GM12865 (cell line): Measurements from ENCODE around the gene ACOT7.
"Not testable (repeated sequence)": the region's sequence is repeated elsewhere in the genome, so short reads cannot be mapped to it uniquely, and the experiment has no call there.

ENCODE experiments used
- DNase-seq: peaks from one replicate; pipeline ENCODE4 v3.0.0; 2010; ENCODE audit warnings: low read depth
- H3K4me3 ChIP-seq: 2 replicates; pipeline ENCODE4 v1.5.1; 2011; ENCODE audit warnings: mild to moderate bottlenecking, low read depth, low read length, control low read depth
- TF ChIP-seq, protein P1 (sequence below): IDR thresholded peaks from 2 replicates; pipeline ENCODE4 v1.5.1; 2011; ENCODE audit warnings: low read length, control low read depth, low read depth, inconsistent platforms; ENCODE audit not compliant: insufficient read depth; ENCODE audit errors: missing control alignments

ACOT7 gene

DNA sequence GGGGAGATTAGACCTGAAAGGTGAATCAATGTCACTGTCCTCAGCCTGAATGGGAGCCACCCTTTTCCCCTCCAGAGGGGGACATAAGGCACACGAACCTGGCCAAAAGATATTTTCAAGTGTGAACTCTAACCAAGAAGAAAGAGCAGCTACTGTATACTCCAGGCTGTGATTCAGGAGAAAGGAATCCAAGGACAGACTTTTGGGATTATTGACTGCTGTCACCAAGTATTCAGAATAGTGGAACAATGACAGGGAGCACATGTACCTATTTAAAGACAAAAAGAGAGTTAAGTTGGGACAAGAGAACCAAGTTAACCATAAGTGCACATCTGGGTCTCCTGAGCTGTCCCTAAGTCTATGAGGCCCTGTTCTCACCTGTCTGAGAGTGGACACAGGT, 160.2 kb downstream of the ACOT7 start:
- DNase-seq: no peak
- no peak overlapping the region for H3K4me3 ChIP-seq
- TF ChIP-seq, protein P1, sequence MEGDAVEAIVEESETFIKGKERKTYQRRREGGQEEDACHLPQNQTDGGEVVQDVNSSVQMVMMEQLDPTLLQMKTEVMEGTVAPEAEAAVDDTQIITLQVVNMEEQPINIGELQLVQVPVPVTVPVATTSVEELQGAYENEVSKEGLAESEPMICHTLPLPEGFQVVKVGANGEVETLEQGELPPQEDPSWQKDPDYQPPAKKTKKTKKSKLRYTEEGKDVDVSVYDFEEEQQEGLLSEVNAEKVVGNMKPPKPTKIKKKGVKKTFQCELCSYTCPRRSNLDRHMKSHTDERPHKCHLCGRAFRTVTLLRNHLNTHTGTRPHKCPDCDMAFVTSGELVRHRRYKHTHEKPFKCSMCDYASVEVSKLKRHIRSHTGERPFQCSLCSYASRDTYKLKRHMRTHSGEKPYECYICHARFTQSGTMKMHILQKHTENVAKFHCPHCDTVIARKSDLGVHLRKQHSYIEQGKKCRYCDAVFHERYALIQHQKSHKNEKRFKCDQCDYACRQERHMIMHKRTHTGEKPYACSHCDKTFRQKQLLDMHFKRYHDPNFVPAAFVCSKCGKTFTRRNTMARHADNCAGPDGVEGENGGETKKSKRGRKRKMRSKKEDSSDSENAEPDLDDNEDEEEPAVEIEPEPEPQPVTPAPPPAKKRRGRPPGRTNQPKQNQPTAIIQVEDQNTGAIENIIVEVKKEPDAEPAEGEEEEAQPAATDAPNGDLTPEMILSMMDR: no peak

DNA sequence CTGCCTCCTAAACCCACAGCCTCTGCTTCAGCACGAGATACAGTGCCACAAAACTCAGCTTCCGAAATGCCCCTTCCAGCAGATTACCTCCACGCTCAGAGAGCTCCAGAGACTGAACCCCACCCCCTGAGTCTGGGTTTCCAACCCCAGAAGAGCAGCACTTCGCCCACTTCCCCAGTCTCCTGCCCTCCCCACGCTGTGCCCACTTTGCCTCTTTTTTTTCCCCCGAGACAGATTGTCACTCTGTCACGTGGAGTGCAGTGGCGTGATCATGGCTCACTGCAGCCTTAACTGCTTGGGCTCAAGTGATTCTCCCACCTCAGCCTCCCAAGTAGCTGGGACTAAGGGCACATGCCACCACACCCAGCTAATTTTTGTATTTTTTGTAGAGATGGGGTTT, 167.9 kb downstream of the ACOT7 start:
- TF ChIP-seq, protein P1: no peak
- DNase-seq: no peak
- H3K4me3 ChIP-seq: no peak overlapping the region

DNA sequence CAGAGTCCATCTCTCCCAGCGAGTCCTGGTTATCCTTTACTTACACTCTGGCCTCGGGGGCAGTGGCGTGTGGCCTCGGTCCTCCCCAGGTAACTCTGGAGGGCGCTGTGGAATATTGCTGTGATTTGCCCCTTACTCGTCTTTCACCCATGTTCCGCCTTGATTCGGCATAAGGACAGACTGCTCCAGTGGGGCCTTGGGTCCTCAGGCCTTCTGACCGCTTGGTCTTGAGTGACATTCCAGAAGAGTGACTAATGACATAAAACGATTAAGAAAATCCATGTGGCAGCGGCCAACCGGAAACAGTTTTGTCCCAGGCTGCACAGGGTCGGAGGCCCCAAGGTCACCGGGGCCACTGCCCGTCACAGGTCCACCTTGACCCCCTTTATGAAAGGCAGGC, 168.8 kb downstream of the ACOT7 start:
- TF ChIP-seq, protein P1: no peak
- DNase-seq: no peak
- H3K4me3 ChIP-seq: no peak overlapping the region

DNA sequence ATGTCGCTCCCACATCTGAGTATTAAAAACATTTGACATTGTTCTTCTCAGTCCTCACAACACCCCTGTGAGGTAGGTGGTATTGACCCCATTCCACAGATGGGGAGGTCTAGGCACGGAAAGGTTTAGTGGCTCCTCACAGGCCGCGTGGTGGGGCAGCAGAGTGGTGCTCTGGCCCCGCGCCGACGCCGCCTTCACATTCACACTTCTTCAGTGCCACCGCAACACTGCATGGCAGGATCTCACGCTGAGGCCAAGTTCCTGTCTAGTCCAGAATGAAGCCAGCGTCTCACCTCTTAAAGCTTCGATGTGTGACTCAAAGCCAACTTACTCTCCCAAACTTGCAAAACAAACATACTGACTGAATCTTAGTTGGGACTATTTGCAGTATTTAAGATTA, 169.9 kb downstream of the ACOT7 start:
- TF ChIP-seq, protein P1: no peak
- no peak overlapping the region for H3K4me3 ChIP-seq
- no peak for DNase-seq

DNA sequence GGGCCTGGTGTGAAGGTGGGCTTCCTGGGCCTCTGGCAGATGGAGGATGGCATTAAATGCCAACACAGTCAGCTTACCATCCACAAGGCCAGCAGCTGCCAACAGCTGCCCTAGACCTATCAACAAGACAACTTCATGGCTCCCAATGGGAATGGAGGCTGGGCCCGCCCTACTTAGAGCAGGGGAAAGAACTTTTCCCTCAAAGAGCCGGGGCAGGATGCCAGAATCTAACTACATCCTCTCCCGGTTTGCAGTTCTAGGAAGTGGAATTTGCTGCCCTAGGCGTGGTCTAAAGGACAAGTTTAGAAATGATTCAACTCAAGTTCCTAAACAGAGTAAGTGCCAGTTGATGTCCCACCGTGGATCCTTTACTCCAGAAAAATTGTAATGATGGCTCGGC, 170.9 kb downstream of the ACOT7 start:
- TF ChIP-seq, protein P1: no peak
- H3K4me3 ChIP-seq: no peak overlapping the region
- no peak for DNase-seq

DNA sequence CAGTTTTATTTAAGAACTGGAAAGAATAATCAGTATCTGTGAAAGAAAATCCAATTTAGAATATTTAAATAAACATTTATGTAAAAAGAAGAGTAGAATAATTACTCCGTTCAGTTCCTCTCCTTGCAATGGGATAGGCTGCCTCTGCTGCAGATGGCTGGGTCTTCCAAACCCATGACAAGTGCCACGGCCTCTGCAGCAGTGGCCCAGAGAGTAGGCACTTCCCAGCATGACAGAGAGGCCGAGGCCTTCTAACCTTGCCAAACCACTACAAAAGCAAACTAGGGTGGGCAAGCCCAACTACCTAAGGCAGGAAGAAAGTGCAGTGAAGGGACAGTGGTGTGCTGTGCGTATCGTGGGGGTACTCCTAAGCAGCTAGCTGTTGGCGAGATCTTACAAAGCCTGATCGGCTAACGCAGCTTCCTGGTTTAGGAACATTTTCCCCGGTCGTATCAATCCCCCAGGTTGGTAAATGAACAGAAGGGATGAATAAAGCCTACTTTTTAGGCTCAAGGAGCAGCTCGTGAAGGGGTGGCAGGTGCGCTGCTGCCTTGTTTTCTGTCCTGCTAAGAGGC, 172.3 kb downstream of the ACOT7 start:
- TF ChIP-seq, protein P1: no peak
- no peak for DNase-seq
- no peak overlapping the region for H3K4me3 ChIP-seq

DNA sequence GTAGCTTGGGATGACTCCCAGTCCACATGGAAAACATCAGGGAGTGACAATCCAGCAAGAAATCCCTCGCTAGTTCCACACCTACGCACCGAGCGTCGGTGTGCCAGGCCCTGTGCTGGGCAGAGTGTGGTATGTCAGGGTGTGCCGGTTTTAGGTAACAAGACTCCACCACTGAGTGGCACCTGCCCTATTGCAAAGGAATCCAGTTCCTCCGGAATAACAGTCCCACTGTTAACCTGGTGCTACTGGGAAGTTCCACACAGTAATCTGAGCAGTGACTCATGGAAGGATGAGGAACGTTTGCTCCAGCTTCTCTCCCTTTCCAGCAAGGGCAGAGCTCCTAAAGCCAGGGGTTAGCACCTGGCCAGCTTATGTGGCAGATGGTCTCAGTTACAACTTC, 173.3 kb downstream of the ACOT7 start:
- TF ChIP-seq, protein P1: no peak
- DNase-seq: no peak
- no peak overlapping the region for H3K4me3 ChIP-seq

DNA sequence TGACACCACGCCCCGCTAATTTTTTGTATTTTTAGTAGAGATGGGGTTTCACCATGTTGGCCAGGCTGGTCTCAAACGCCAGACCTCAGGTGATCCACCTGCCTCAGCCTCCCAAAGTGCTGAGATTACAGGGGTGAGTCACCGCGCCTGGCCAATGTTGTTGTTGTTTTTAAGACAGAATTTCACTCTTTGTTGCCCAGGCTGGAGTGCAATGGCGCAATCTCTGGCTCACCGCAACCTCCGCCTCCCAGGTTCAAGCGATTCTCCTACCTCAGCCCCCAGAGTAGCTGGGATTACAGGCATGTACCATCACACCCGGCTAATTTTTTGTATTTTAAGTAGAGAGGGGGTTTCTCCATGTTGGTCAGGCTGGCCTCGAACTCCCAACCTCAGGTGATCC, 173.9 kb downstream of the ACOT7 start:
- H3K4me3 ChIP-seq, DNase-seq: not testable (repeated sequence)
